Gastrocnemius medialis (tissue), 4 donors: ENCODE data around the gene BRPF1.

Experiments used
- CTCF ChIP-seq, 5 experiments: fragments of 450-650 bp in 3 of 5; fragments of 200-600 bp in 2 of 5; sonication (generic) in 2 of 5; IDR thresholded peaks in 4 of 5; conservative IDR thresholded peaks in 1 of 5; 1 replicate in 4 of 5; 2 replicates in 1 of 5; pipeline ENCODE4 v1.5.1; 2016 to 2019; ENCODE audit warnings: antibody characterized with exemption in 5 of 5, mild to moderate bottlenecking in 3 of 5, moderate library complexity in 3 of 5
- POLR2A ChIP-seq, 2 donors: fragments of 450-650 bp; IDR thresholded peaks; one replicate each; pipeline ENCODE4 v1.6.1; 2017; ENCODE audit warnings: antibody characterized with exemption in 2 of 2, mild to moderate bottlenecking in 2 of 2, moderate library complexity in 2 of 2

GRCh38 chr3:9713142-9713541 is 18.4 kb upstream of the BRPF1 start:
- no peak for TF ChIP-seq POLR2A (IDR thresholded peaks at IDR 0.05)
- no peak for TF ChIP-seq CTCF (IDR thresholded peaks at IDR 0.05 in 4 of 5, conservative IDR thresholded peaks at IDR 0.05 in 1 of 5)
